Measurements from ENCODE around the gene THSD4. TPM values are rescaled to one million over a fixed set of nuclear protein-coding genes. Genes with fewer than 3 reads are reported as not detected.

THSD4 gene
- total and polyA plus RNA-seq, 2 of the 8 experiments (the other 6 are each of a cell fraction or from before 2014, with no cell fraction given), result 2.5 to 6.2 TPM

GRCh38 chr15:71707230-71708050, 592.2 kb downstream of the THSD4 start:
- Histone ChIP-seq H3K18ac (ENCODE audit: extremely low read depth, low read length) (no peak overlapping the region), H3K4me2 (ENCODE audit: insufficient read depth in 1 of 2, low read depth in 2 of 2, low read length in 2 of 2) (no peak overlapping the region), H3K36me3 (ENCODE audit: control insufficient read depth in 2 of 4, insufficient read depth in 4 of 4, low read length in 3 of 4) (no peaks in the 10 kb centered on the region), H3K9me3 (ENCODE audit: insufficient read depth in 2 of 2, low read depth in 1 of 2, low read length in 1 of 2) (no peaks in the 10 kb centered on the region), H3K27ac (ENCODE audit: low read depth, low read length) (no peak overlapping the region), H3K79me1 (ENCODE audit: low read depth, low read length) (no peaks in the 10 kb centered on the region), H3K4me3 (ENCODE audit: extremely low read depth in 1 of 4, insufficient read depth in 2 of 4, low read depth in 3 of 4, low read length in 4 of 4) (no peak overlapping the region), H2BK120ac (replicated peaks; ENCODE audit: low read depth, low read length) (no peak overlapping the region), H2AK5ac (ENCODE audit: low read depth, low read length) (no peak overlapping the region), H2BK5ac (ENCODE audit: low read depth, low read length) (no peak overlapping the region), H4K8ac (ENCODE audit: extremely low read depth, insufficient read depth, low read length) (no peak overlapping the region), H2BK15ac (ENCODE audit: low read length) (no peak overlapping the region), H3K79me2 (ENCODE audit: control insufficient read depth in 1 of 2, insufficient read depth in 2 of 2, low read length in 2 of 2) (no peaks in the 10 kb centered on the region), H3K14ac (ENCODE audit: insufficient read length) (no peak overlapping the region), H3K9ac (replicated peaks in 1 of 4; ENCODE audit: extremely low read depth in 1 of 4, low read depth in 3 of 4, low read length in 3 of 4) (no peak overlapping the region), H4K20me1 (replicated peaks in 1 of 2; ENCODE audit: control insufficient read depth in 1 of 2, insufficient read depth in 2 of 2, low read length in 2 of 2) (no peaks in the 10 kb centered on the region), H3K4ac (replicated peaks; ENCODE audit: insufficient read length, low read depth, low read length) (no peak overlapping the region), H2BK12ac (ENCODE audit: low read depth, low read length) (no peak overlapping the region), H3K4me1 (replicated peaks in 1 of 4; ENCODE audit: control insufficient read depth in 3 of 4, insufficient read depth in 4 of 4, low read length in 3 of 4) (no peaks in the 10 kb centered on the region; a peak in 2 of 7 replicates), H3K27me3 (replicated peaks in 1 of 4; ENCODE audit: control insufficient read depth in 3 of 4, extremely low read depth in 1 of 4, insufficient read depth in 3 of 4, low read length in 3 of 4) (no peaks in the 10 kb centered on the region), H4K5ac (ENCODE audit: insufficient read length, low read depth, low read length) (no peak overlapping the region), H2AFZ (ENCODE audit: low read length) (no peak overlapping the region), H2BK20ac (ENCODE audit: low read length) (no peak overlapping the region), H3K23me2 (ENCODE audit: low read depth, low read length) (0 out of 2 replicates have a peak, but pooled peaks cover 2% of the 10 kb centered on the region), H3K56ac (replicated peaks; ENCODE audit: insufficient read length, low read depth, low read length) (no peak overlapping the region), H4K91ac (replicated peaks; ENCODE audit: insufficient read length, low read length) (no peak overlapping the region), H3K23ac (ENCODE audit: insufficient read length) (no peak overlapping the region)
- no peak for DNase-seq (ENCODE audit: low read depth in 1 of 2, low spot score in 2 of 2)
- POLR2A ChIA-PET (ENCODE audit: partially characterized antibody), result no interaction called here
- FAIRE-seq, result no peak
- CTCF ChIA-PET (ENCODE audit: partially characterized antibody), result interaction anchor here (0.6 to 1.3 kb wide), 8 partner anchors 19 to 132 kb away, joined by 3 to 4 read pairs (median 3); no protein-coding TSS in a partner anchor
- 0 out of 2 replicates have a peak, but pooled peaks have one; percentile 12 for TF ChIP-seq CEBPB (IDR thresholded peaks at IDR 0.05; ENCODE audit: low read depth, low read length)
- no peak for TF ChIP-seq NRF1 (IDR thresholded peaks at IDR 0.05; ENCODE audit: low read depth, low read length)
- 94% methylated on average over 5 of the region's 5 CpGs; no CpG with 5 or more reads in 1 of the 2 experiments for WGBS, 2 experiments (ENCODE audit: extremely low coverage in 1 of 2, insufficient coverage in 1 of 2, insufficient read length in 1 of 2, insufficient replicate concordance in 2 of 2, low coverage in 1 of 2, low lambda C conversion rate in 2 of 2, missing lambda C conversion rate in 1 of 2)

Measured in H1 (cell line).